GM12878 (cell line): ENCODE data around the gene SLC35F3. TPM values are rescaled to one million over a fixed set of nuclear protein-coding genes. Genes with fewer than 3 reads are reported as not detected.
"Not testable (repeated sequence)": the region's sequence is repeated elsewhere in the genome, so short reads cannot be mapped to it uniquely, and the experiment has no call there.

ENCODE experiments used
- ATAC-seq: fragments of 200-7000 bp; cut with Tn5 transposase; 3 replicates; pipeline ENCODE4 v1.9.1; 2020; ENCODE audit warnings: mild to moderate bottlenecking, moderate library complexity
- BruUV-seq: library from RNA; stranded (reverse); fragments of 400-500 nt; replicated peaks from 2 replicates; lab custom pipeline; 2021; lab: Mats Ljungman, UMichigan
- CTCF ChIA-PET: fragments of 300-600 bp; sonication (Branson Sonifier 250); formaldehyde crosslinking; extraction: SDS; loops from one replicate; lab custom pipeline; 2021; ENCODE audit warnings: inconsistent platforms; lab: Yijun Ruan, JAX
- POLR2A ChIA-PET: fragments of 350-600 bp; formaldehyde crosslinking; extraction: SDS; loops from one replicate; lab custom pipeline; 2021; ENCODE audit warnings: inconsistent platforms; lab: Charles Lee
- RAD21 ChIA-PET: fragments of 300-600 bp; sonication (Branson Sonifier 250); formaldehyde crosslinking; loops from one replicate; lab custom pipeline; 2023; ENCODE audit warnings: antibody characterized with exemption; ENCODE audit not compliant: unreplicated experiment; lab: Charles Lee
- SMC1A ChIA-PET: fragments of 300-600 bp; sonication (Branson Sonifier 250); formaldehyde crosslinking; loops from one replicate; lab custom pipeline; 2023; ENCODE audit not compliant: unreplicated experiment, uncharacterized antibody; lab: Charles Lee
- DNase-seq: peaks from one replicate; pipeline ENCODE4 v3.0.0-alpha.2; 2011; ENCODE audit warnings: low read depth, low spot score
- FAIRE-seq: peaks from 3 replicates; lab custom pipeline; 2011; peaks lifted over from hg19 to GRCh38; lab: Jason Lieb, UNC
- H2AFZ ChIP-seq: 2 replicates; pipeline ENCODE4 v1.6.0; 2011; ENCODE audit warnings: low read depth, low read length, control low read depth; ENCODE audit not compliant: control insufficient read depth
- H3K27ac ChIP-seq: 2 replicates; pipeline ENCODE4 v1.5.1; 2011; ENCODE audit warnings: control low read depth; ENCODE audit not compliant: control insufficient read depth, insufficient read depth
- H3K27me3 ChIP-seq, 2 experiments: replicated peaks in 1 of 2; 2 replicates each; pipeline versions ENCODE4 v1.6.0 to v1.6.1; 2011; ENCODE audit warnings: low read length in 1 of 2; ENCODE audit not compliant: control insufficient read depth in 2 of 2, insufficient read depth in 2 of 2
- H3K36me3 ChIP-seq, 2 experiments: 2 replicates each; pipeline ENCODE4 v1.5.1; 2011; ENCODE audit warnings: low read length in 1 of 2; ENCODE audit not compliant: control insufficient read depth in 2 of 2, insufficient read depth in 2 of 2
- H3K4me1 ChIP-seq: 2 replicates; pipeline ENCODE4 v1.6.1; 2011; ENCODE audit warnings: mild to moderate bottlenecking, low read length, moderate library complexity, mixed read lengths; ENCODE audit not compliant: control insufficient read depth, insufficient read depth
- H3K4me2 ChIP-seq: 2 replicates; pipeline ENCODE4 v1.6.0; 2011; ENCODE audit warnings: control low read depth; ENCODE audit not compliant: control insufficient read depth, insufficient read depth
- H3K4me3 ChIP-seq: fragments of 200-600 bp; sonication (generic); 2 replicates; pipeline ENCODE4 v1.5.1; 2016
- H3K79me2 ChIP-seq: 2 replicates; pipeline ENCODE4 v1.6.0; 2011; ENCODE audit warnings: low read length; ENCODE audit not compliant: control insufficient read depth, insufficient read depth
- H3K9ac ChIP-seq: 2 replicates; pipeline ENCODE4 v1.8.0; 2011; ENCODE audit warnings: low read length, control low read depth, mixed read lengths; ENCODE audit not compliant: control insufficient read depth, insufficient read depth
- H3K9me3 ChIP-seq: replicated peaks from 3 replicates; pipeline ENCODE4 v1.5.1; 2011; ENCODE audit warnings: mild to moderate bottlenecking, low read length; ENCODE audit not compliant: control insufficient read depth, insufficient read depth
- H4K20me1 ChIP-seq: 2 replicates; pipeline ENCODE4 v1.6.0; 2011; ENCODE audit not compliant: control insufficient read depth, insufficient read depth
- BCLAF1 ChIP-seq: fragments of 450-650 bp; IDR thresholded peaks from 2 replicates; pipeline ENCODE4 v1.6.1; 2017; ENCODE audit warnings: antibody characterized with exemption, mild to moderate bottlenecking, moderate library complexity
- EZH2 ChIP-seq: IDR thresholded peaks from 2 replicates; pipeline ENCODE4 v1.6.1; 2012; ENCODE audit warnings: low read depth, mild to moderate bottlenecking, control low read depth, inconsistent platforms, low read length, borderline replicate concordance; ENCODE audit not compliant: control insufficient read depth
- HCFC1 ChIP-seq: fragments of 150-350 bp; IDR thresholded peaks from 2 replicates; pipeline ENCODE4 v1.6.1; 2014; ENCODE audit warnings: low read length
- MLLT1 ChIP-seq: fragments of 450-650 bp; IDR thresholded peaks from 2 replicates; pipeline ENCODE4 v1.6.1; 2016; ENCODE audit warnings: mild to moderate bottlenecking
- PBX3 ChIP-seq: IDR thresholded peaks from 2 replicates; pipeline ENCODE4 v1.6.1; 2011; ENCODE audit warnings: mild to moderate bottlenecking, low read depth, low read length, moderate library complexity; ENCODE audit not compliant: insufficient replicate concordance
- WGBS: methylation state at CpG from one replicate; pipeline ENCODE4 v1.1.6; 2016; ENCODE audit warnings: low lambda C conversion rate; ENCODE audit not compliant: insufficient replicate concordance, insufficient coverage; ENCODE audit errors: missing lambda C conversion rate; 5-methylcytosine and 5-hydroxymethylcytosine counted together
- in situ Hi-C: fragments of 300-500 bp; cut with MboI; formaldehyde crosslinking; loops from 9 replicates; pipeline ENCODE4 v1.14.3; 2018; ENCODE audit warnings: mixed read lengths
- intact Hi-C: fragments of 100-400 bp; cut with micrococcal nuclease; formaldehyde crosslinking; loops from one replicate; pipeline ENCODE4 v1.14.2; 2022; ENCODE audit not compliant: unreplicated experiment
- polyA plus RNA-seq, 11 experiments: library from polyadenylated mRNA; depleted of rRNA in 4 of 11; unstranded in 6 of 11; stranded (reverse) in 5 of 11; fragments of >200 nt; fragmentation: Nextera tagmentation in 4 of 11; fragmentation: Illumina TruSeq in 1 of 11; extraction: Ambion mirVana in 4 of 11; extraction: Trizol in 1 of 11; gene quantifications; 1 replicate in 1 of 11; 2 replicates in 10 of 11; pipeline versions ENCODE4 v1.2.1 to v1.2.3, GENCODE V29; 2011 to 2016; ENCODE audit warnings: inconsistent platforms in 2 of 11, missing spikeins in 2 of 11, low read depth in 1 of 11
- total RNA-seq, 4 experiments: library from RNA; depleted of rRNA in 3 of 4; stranded (reverse); fragments of >200 nt in 3 of 4; fragmentation: Illumina TruSeq in 1 of 4; extraction: Trizol in 1 of 4; gene quantifications; 2 replicates each; pipeline versions ENCODE4 v1.2.1 to v1.2.3, GENCODE V29; 2013 to 2021
- TF ChIP-seq, protein P1 (sequence below): fragments of 450-650 bp; IDR thresholded peaks from 2 replicates; pipeline ENCODE4 v1.6.1; 2017; ENCODE audit warnings: mild to moderate bottlenecking, low read depth, inconsistent platforms; ENCODE audit not compliant: poor library complexity, severe bottlenecking

SLC35F3 gene
- total and polyA plus RNA-seq, 10 of the 15 experiments (the other 5 are each of a cell fraction or from before 2014, with no cell fraction given) = 1.0 to 8.6 (median 5.7) TPM

DNA sequence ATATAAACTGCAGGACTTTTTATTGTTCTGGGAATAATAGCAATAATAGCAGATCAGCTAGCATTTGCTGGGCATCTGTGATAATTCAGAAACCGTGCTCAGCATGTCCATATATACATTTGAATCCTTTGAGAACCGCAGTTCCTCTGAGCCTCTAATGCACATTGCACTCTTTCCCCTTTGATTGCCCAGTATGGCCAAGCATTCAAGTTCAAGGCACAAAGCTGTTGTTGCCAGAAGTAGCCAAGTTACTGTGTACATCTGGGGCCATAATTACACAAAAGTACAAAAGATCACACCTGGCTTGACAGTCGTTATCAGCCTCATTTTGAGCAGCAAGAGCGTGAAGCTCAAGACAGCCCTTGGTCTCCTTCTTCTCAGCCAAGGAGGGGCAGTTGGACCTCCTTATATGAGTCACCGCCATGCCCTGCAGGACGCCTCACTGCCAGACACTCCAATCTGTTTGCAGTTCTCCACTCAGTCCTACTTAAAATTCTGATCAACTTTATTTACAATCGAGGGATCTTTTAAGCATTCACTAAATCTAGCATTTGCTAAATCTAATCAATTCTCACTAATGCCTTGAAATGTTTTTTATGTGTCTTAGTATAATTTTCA is 216.0 kb downstream of the SLC35F3 start (continued):
- TF ChIP-seq BCLAF1 (no peak), HCFC1 (no peak), EZH2 (no peak), PBX3 (no peak), MLLT1 (no peak)
- TF ChIP-seq, protein P1, sequence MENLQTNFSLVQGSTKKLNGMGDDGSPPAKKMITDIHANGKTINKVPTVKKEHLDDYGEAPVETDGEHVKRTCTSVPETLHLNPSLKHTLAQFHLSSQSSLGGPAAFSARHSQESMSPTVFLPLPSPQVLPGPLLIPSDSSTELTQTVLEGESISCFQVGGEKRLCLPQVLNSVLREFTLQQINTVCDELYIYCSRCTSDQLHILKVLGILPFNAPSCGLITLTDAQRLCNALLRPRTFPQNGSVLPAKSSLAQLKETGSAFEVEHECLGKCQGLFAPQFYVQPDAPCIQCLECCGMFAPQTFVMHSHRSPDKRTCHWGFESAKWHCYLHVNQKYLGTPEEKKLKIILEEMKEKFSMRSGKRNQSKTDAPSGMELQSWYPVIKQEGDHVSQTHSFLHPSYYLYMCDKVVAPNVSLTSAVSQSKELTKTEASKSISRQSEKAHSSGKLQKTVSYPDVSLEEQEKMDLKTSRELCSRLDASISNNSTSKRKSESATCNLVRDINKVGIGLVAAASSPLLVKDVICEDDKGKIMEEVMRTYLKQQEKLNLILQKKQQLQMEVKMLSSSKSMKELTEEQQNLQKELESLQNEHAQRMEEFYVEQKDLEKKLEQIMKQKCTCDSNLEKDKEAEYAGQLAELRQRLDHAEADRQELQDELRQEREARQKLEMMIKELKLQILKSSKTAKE = no peak
- TF ChIP-seq, all 136 proteins: peak for 0

GRCh38 chr1:234121659-234122058 is 217.2 kb downstream of the SLC35F3 start:
- H3K36me3 ChIP-seq, POLR2A ChIA-PET, H3K27ac ChIP-seq, H3K9ac ChIP-seq, intact Hi-C loops, H4K20me1 ChIP-seq, H3K4me2 ChIP-seq, RAD21 ChIA-PET, H3K4me1 ChIP-seq, H3K27me3 ChIP-seq, H3K79me2 ChIP-seq, CTCF ChIA-PET, H2AFZ ChIP-seq, ATAC-seq, BruUV-seq, FAIRE-seq, DNase-seq, H3K4me3 ChIP-seq, H3K9me3 ChIP-seq: not testable (repeated sequence)
- SMC1A ChIA-PET = interaction anchor here (0.6 kb wide), 1 partner anchor 759 kb away, joined by 3 read pairs; no protein-coding TSS in a partner anchor
- in situ Hi-C loops = loop anchor here (25.0 kb wide), 1 partner anchor 966 kb away; no protein-coding TSS in a partner anchor
- WGBS = 37% methylated on average over 3 of the region's 3 CpGs
